Effector memory CD8-positive, alpha-beta T cell (primary cell): ENCODE measurements around the gene PLEKHA6.
"Not testable (repeated sequence)": the region's sequence is repeated elsewhere in the genome, so short reads cannot be mapped to it uniquely, and the experiment has no call there.

ENCODE experiments used
- ATAC-seq: fragments of 150-1000 bp; cut with Tn5 transposase; replicated peaks from 2 replicates; pipeline ENCODE4 v1.10.0; 2021; ENCODE audit warnings: mild to moderate bottlenecking, moderate library complexity
- DNase-seq, 3 experiments: peaks; one replicate each; pipeline ENCODE4 v3.0.0; 2021
- H3K27ac Mint-ChIP-seq, 2 donors: one replicate each; pipeline ENCODE4 v1.8.0; 2022; ENCODE audit warnings: mild to moderate bottlenecking in 2 of 2, mixed read lengths in 2 of 2, moderate library complexity in 2 of 2
- H3K27me3 Mint-ChIP-seq, 2 donors: one replicate each; pipeline ENCODE4 v1.8.0; 2022; ENCODE audit warnings: mixed read lengths in 2 of 2
- H3K36me3 Mint-ChIP-seq: one replicate; pipeline ENCODE4 v1.8.0; 2022; ENCODE audit warnings: mild to moderate bottlenecking, moderate library complexity, mixed read lengths; ENCODE audit not compliant: insufficient read depth
- H3K4me1 Mint-ChIP-seq, 2 donors: one replicate each; pipeline ENCODE4 v1.8.0; 2022; ENCODE audit warnings: low read depth in 2 of 2, mixed read lengths in 2 of 2
- H3K4me3 Mint-ChIP-seq, 2 donors: one replicate each; pipeline ENCODE4 v1.8.0; 2022; ENCODE audit warnings: mild to moderate bottlenecking in 2 of 2, mixed read lengths in 2 of 2, moderate library complexity in 2 of 2
- H3K9me3 Mint-ChIP-seq, 2 donors: one replicate each; pipeline ENCODE4 v1.8.0; 2022; ENCODE audit warnings: mixed read lengths in 2 of 2

Gene PLEKHA6

DNA sequence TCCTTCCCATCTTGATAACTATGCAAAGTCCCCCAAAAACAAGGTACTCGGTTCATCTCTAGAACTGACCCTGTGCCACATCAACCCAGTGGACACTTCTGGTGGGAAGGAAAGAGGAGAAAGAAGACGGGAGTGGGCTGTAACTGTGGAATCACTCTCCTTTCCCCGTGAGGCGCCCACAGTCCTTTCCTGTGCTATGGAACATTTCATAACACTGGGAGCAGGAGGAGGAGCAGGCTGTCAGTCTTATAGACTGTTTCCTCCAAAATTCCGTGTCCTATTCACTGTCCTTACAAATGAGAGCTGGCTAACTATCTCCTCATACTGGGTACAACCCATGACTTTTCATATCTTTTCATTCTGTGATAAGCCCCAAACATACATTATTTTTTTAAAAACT, 40.7 kb downstream of the PLEKHA6 start:
- Mint-ChIP-seq H3K9me3 (no peaks in the 10 kb centered on the region), H3K4me3 (no peak overlapping the region), H3K36me3 (no peaks in the 10 kb centered on the region), H3K27me3 (peaks cover 7 to 49% of the 10 kb centered on the region in 2 donors), H3K27ac (no peak overlapping the region), H3K4me1 (no peaks in the 10 kb centered on the region)
- ATAC-seq: no peak
- DNase-seq: no peak

DNA sequence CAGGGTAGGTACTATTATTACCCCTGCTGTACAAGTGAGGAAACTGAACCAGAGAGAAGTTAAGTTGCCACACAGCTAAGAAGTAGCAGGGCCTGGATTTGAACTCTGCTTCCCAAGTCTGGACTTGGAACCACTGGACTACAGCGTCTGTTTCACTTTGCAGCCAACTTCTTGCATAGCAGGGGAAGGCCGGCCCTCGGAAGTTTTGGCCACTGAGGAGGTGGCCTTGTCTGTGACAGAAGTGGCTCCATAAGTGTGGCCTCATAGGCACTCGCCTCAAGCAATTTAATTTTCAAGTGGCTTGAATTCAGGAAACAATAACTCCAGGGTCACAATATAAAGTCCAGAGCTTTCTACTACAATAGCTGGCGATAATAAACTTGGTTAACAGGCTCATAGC, 41.4 kb downstream of the PLEKHA6 start:
- Mint-ChIP-seq H3K36me3 (no peaks in the 10 kb centered on the region), H3K9me3 (no peaks in the 10 kb centered on the region), H3K27ac (no peak overlapping the region), H3K4me3 (no peak overlapping the region), H3K4me1 (no peaks in the 10 kb centered on the region), H3K27me3 (peaks cover 14 to 56% of the 10 kb centered on the region in 2 donors)
- ATAC-seq: no peak
- no peak for DNase-seq

DNA sequence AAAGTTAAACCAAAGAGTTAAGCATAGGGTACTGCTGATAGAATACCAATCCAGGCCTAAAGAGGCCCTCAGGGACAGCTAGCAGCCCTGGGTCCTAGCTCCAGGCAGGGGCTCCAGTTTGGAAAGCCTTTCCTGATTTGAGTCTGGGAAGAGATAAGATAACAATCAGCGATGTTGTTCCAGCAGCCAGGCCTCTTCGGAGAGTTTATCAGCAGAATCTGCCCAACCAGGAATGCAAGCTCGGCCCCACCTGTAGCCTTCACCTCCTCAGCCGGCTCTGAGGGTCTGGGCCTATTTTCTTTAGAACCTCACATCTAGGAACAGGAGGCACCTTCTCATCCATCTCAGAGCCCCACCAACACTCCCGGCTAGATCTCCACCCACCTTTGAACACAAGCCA, 42.6 kb downstream of the PLEKHA6 start:
- Mint-ChIP-seq H3K4me3 (no peak overlapping the region), H3K4me1 (no peaks in the 10 kb centered on the region), H3K9me3 (no peaks in the 10 kb centered on the region), H3K27me3 (peaks cover 18 to 56% of the 10 kb centered on the region in 2 donors), H3K27ac (no peak overlapping the region), H3K36me3 (no peaks in the 10 kb centered on the region)
- ATAC-seq (no peak), DNase-seq (no peak)

GRCh38 chr1:204316164-204316563, 43.6 kb downstream of the PLEKHA6 start:
- H3K4me1 Mint-ChIP-seq: no peaks in the 10 kb centered on the region
- H3K4me3 Mint-ChIP-seq: no peak overlapping the region
- no peaks in the 10 kb centered on the region for H3K9me3 Mint-ChIP-seq
- H3K36me3 Mint-ChIP-seq: no peaks in the 10 kb centered on the region
- ATAC-seq (no peak), DNase-seq (no peak)
- peaks cover 18 to 49% of the 10 kb centered on the region in 2 donors for H3K27me3 Mint-ChIP-seq
- H3K27ac Mint-ChIP-seq: no peak overlapping the region

GRCh38 chr1:204314893-204315658, 44.7 kb downstream of the PLEKHA6 start:
- DNase-seq: no peak
- H3K9me3 Mint-ChIP-seq: no peaks in the 10 kb centered on the region
- H3K36me3 Mint-ChIP-seq: no peaks in the 10 kb centered on the region
- ATAC-seq: no peak
- no peak overlapping the region for H3K27ac Mint-ChIP-seq
- H3K27me3 Mint-ChIP-seq: peaks cover 26 to 59% of the 10 kb centered on the region in 2 donors
- H3K4me3 Mint-ChIP-seq: no peak overlapping the region
- no peaks in the 10 kb centered on the region for H3K4me1 Mint-ChIP-seq

- ATAC-seq: no peak
- Mint-ChIP-seq H3K4me3 (no peak overlapping the region), H3K9me3 (no peaks in the 10 kb centered on the region), H3K36me3 (no peaks in the 10 kb centered on the region), H3K4me1 (no peaks in the 10 kb centered on the region), H3K27ac (no peak overlapping the region), H3K27me3 (peaks cover 29 to 58% of the 10 kb centered on the region in 2 donors)
- no peak for DNase-seq
Measured at GRCh38 chr1:204314171-204314892, 45.4 kb downstream of the PLEKHA6 start.

- no peak for ATAC-seq
- H3K36me3 Mint-ChIP-seq: no peaks in the 10 kb centered on the region
- H3K27ac Mint-ChIP-seq: no peak overlapping the region
- DNase-seq: no peak
- peaks cover 36 to 58% of the 10 kb centered on the region in 2 donors for H3K27me3 Mint-ChIP-seq
- no peak overlapping the region for H3K4me3 Mint-ChIP-seq
- H3K9me3 Mint-ChIP-seq: no peaks in the 10 kb centered on the region
- H3K4me1 Mint-ChIP-seq: peaks cover 0 to 1% of the 10 kb centered on the region in 2 donors
Measured at GRCh38 chr1:204313675-204314074, 46.1 kb downstream of the PLEKHA6 start.

- H3K9me3 Mint-ChIP-seq, H3K4me3 Mint-ChIP-seq, H3K27ac Mint-ChIP-seq, H3K4me1 Mint-ChIP-seq, ATAC-seq, DNase-seq, H3K36me3 Mint-ChIP-seq: not testable (repeated sequence)
- H3K27me3 Mint-ChIP-seq: peaks cover 59 to 81% of the 10 kb centered on the region in 2 donors
Measured at GRCh38 chr1:204310970-204311369, 48.8 kb downstream of the PLEKHA6 start.

GRCh38 chr1:204308023-204308628, 51.6 kb downstream of the PLEKHA6 start:
- Mint-ChIP-seq H3K36me3 (no peaks in the 10 kb centered on the region), H3K9me3 (no peaks in the 10 kb centered on the region), H3K27me3 (peaks cover 48 to 78% of the 10 kb centered on the region in 2 donors), H3K27ac (no peak overlapping the region), H3K4me1 (peaks cover 0 to 1% of the 10 kb centered on the region in 2 donors), H3K4me3 (no peak overlapping the region)
- no peak for ATAC-seq
- no peak for DNase-seq

DNA sequence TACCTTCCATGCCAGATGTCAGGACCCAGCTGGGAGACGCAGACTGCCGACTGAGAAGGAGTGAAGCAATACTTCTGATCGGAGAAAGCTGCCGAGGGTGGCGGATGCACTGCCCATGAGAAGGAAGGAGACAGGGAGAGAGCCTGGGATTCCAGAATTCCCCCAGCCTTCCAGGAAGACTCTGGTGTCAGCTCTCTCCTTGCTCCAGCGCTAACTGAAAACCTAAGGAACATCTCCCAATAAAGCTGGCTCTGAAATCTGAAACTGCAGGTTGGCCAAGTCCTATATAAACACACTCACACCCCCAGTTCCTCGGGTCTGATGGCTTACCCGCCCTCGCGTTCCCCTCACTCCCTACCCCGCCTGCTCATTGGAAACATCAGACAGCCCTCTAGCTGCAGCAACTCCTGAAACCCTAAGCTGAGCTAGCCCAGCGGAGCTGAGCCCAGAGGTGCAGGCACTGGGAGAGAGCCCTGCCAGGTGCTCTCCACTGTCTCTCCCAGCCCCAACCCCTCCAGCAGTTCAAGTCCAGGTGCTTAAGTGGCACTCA, 52.3 kb downstream of the PLEKHA6 start:
- no peak for DNase-seq
- no peak overlapping the region for H3K4me3 Mint-ChIP-seq

GRCh38 chr1:204306076-204306475, 53.7 kb downstream of the PLEKHA6 start:
- no peaks in the 10 kb centered on the region for H3K36me3 Mint-ChIP-seq
- H3K4me1 Mint-ChIP-seq: peaks cover 0 to 1% of the 10 kb centered on the region in 2 donors
- H3K4me3 Mint-ChIP-seq: no peak overlapping the region
- DNase-seq: no peak
- no peak for ATAC-seq
- H3K9me3 Mint-ChIP-seq: no peaks in the 10 kb centered on the region
- no peak overlapping the region for H3K27ac Mint-ChIP-seq
- peaks cover 50 to 83% of the 10 kb centered on the region in 2 donors for H3K27me3 Mint-ChIP-seq

More for the DNA sequence above, 52.3 kb downstream of the PLEKHA6 start:
- H3K36me3 Mint-ChIP-seq: no peaks in the 10 kb centered on the region
- no peak overlapping the region for H3K27ac Mint-ChIP-seq
- no peaks in the 10 kb centered on the region for H3K9me3 Mint-ChIP-seq
- peaks cover 0 to 1% of the 10 kb centered on the region in 2 donors for H3K4me1 Mint-ChIP-seq
- ATAC-seq: no peak
- peaks cover 45 to 77% of the 10 kb centered on the region in 2 donors for H3K27me3 Mint-ChIP-seq

DNA sequence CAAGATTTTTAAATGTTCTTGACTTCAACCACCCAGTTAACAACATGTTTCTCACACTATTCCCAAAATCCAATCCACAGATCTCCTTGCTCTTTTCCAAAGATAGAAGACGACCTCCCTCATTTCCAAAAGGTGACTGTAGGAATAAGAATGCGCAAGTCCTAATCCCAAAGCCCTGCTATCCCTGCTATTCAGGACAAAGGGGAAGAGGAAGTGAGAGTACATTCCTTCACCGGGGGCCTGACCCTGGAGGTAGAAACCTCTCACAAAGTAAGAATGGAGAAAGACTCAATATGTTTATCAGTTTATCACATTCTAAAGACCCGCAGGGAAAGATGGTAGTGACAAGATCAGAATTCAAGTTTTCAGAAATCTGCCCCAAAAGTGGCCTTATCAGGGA, 55.7 kb downstream of the PLEKHA6 start:
- Mint-ChIP-seq H3K4me3 (no peak overlapping the region), H3K9me3 (no peaks in the 10 kb centered on the region), H3K27ac (no peak overlapping the region), H3K36me3 (no peaks in the 10 kb centered on the region), H3K27me3 (peaks cover 47 to 80% of the 10 kb centered on the region in 2 donors), H3K4me1 (peaks cover 0 to under 1% of the 10 kb centered on the region in 2 donors)
- DNase-seq (no peak), ATAC-seq (no peak)

DNA sequence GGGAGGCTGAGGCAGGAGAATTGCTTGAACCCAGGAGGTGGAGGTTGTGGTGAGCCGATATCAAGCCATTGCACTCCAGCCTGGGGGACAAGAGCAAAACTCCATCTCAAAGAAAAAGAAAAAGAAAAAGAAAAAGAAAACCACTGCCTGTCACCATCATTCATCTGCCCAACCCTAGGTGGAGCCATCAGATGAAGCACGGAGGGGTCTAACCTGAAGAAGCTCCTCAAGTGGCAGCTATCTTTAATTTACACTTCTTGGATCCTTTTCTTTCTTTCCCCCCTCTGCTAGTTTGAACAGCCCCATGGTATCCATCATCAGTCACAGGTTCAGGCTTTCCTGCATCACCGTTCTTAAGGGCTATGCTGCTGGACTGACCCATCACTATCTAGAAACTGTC, 57.0 kb downstream of the PLEKHA6 start:
- Mint-ChIP-seq H3K9me3 (no peaks in the 10 kb centered on the region), H3K36me3 (no peaks in the 10 kb centered on the region), H3K4me1 (no peaks in the 10 kb centered on the region), H3K4me3 (no peak overlapping the region), H3K27me3 (peaks cover 38 to 74% of the 10 kb centered on the region in 2 donors), H3K27ac (no peak overlapping the region)
- DNase-seq: no peak
- no peak for ATAC-seq
